Smooth muscle cell (in vitro differentiated cells): ENCODE results near the gene SIL1. TPM values are rescaled to one million over a fixed set of nuclear protein-coding genes. Genes with fewer than 3 reads are reported as not detected.
A peak's percentile ranks its signal among the peaks of the same experiment; 100 is the strongest.

Experiments used
- DNase-seq: peaks from one replicate; lab custom pipeline; 2025; ENCODE audit not compliant: unreplicated experiment; lab: John Stamatoyannopoulos, UW
- H2AFZ ChIP-seq: fragments of 200-600 bp; sonication (generic); 2 replicates; pipeline ENCODE4 v1.6.0; 2016; ENCODE audit warnings: antibody characterized with exemption, low read depth, mild to moderate bottlenecking
- H3F3A ChIP-seq: fragments of 200-600 bp; sonication (generic); 2 replicates; pipeline ENCODE4 v1.6.0; 2017; ENCODE audit warnings: antibody characterized with exemption, low read depth
- H3K27ac ChIP-seq: fragments of 200-600 bp; sonication (generic); 2 replicates; pipeline ENCODE4 v1.5.1; 2016; ENCODE audit warnings: low read depth, mild to moderate bottlenecking
- H3K27me3 ChIP-seq: fragments of 200-600 bp; sonication (generic); 2 replicates; pipeline ENCODE4 v1.6.1; 2016; ENCODE audit warnings: low read depth, mild to moderate bottlenecking
- H3K36me3 ChIP-seq: fragments of 200-600 bp; sonication (generic); 2 replicates; pipeline ENCODE4 v1.5.1; 2016; ENCODE audit warnings: low read depth
- H3K4me1 ChIP-seq: fragments of 200-600 bp; sonication (generic); 2 replicates; pipeline ENCODE4 v1.5.1; 2016; ENCODE audit warnings: low read depth
- H3K4me2 ChIP-seq: fragments of 200-600 bp; sonication (generic); 2 replicates; pipeline ENCODE4 v1.6.0; 2016; ENCODE audit warnings: mild to moderate bottlenecking
- H3K4me3 ChIP-seq: fragments of 200-600 bp; sonication (generic); 2 replicates; pipeline ENCODE4 v1.5.1; 2016; ENCODE audit warnings: mild to moderate bottlenecking
- H3K79me2 ChIP-seq: fragments of 200-600 bp; sonication (generic); 2 replicates; pipeline ENCODE4 v1.6.0; 2016; ENCODE audit warnings: low read depth, mild to moderate bottlenecking
- H3K9ac ChIP-seq: fragments of 200-600 bp; sonication (generic); 2 replicates; pipeline ENCODE4 v1.6.0; 2016; ENCODE audit warnings: low read depth
- H3K9me3 ChIP-seq: fragments of 200-600 bp; sonication (generic); replicated peaks from 2 replicates; pipeline ENCODE4 v1.5.1; 2016; ENCODE audit warnings: low read depth
- H4K20me1 ChIP-seq: fragments of 200-600 bp; sonication (generic); 2 replicates; pipeline ENCODE4 v1.6.0; 2016; ENCODE audit warnings: low read depth
- WGBS: methylation state at CpG from one replicate; pipeline ENCODE4 v1.1.7; 2016; ENCODE audit warnings: low lambda C conversion rate; 5-methylcytosine and 5-hydroxymethylcytosine counted together
- polyA plus RNA-seq: library from polyadenylated mRNA; unstranded; fragments of >200 nt; fragmentation: Nextera tagmentation; extraction: Ambion mirVana; gene quantifications from 2 replicates; pipeline ENCODE4 v1.2.1, GENCODE V29; 2016
- total RNA-seq: library from RNA; depleted of rRNA; stranded (reverse); fragments of >200 nt; gene quantifications from 2 replicates; pipeline ENCODE4 v1.2.3, GENCODE V29; 2014
- TF ChIP-seq, protein P1 (sequence below): fragments of 200-600 bp; sonication (generic); IDR thresholded peaks from 2 replicates; pipeline ENCODE4 v1.5.1; 2017; ENCODE audit warnings: borderline replicate concordance, mild to moderate bottlenecking, antibody characterized with exemption; ENCODE audit not compliant: insufficient read depth, poor library complexity, severe bottlenecking

SIL1 gene
- total and polyA plus RNA-seq, 2 experiments from 2014 or later = 45.5 to 119 TPM

DNA sequence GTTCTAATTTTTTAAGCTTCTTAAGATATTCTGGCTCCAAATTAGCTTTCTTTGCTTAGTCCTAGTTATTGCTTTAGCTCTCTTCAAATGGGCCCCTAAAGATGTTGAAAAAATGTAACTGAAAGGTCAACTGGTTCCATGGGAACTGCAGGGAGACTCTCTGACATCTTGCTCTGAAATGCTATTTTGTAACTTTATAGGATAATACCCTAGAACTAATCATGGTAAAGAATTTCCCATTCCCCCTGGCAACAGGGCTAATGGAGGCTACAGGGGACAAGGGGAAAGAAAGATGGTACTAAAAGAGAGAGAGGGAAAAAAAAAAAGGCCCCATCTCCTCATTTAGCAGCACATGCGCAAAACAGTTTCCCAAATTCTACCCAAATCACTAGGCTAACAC lies 39.4 kb downstream of the SIL1 start:
- Histone ChIP-seq H3K4me1 (no peaks in the 10 kb centered on the region), H3K4me3 (no peak overlapping the region), H3F3A (no peaks in the 10 kb centered on the region), H3K27ac (no peak overlapping the region), H3K4me2 (no peak overlapping the region), H3K79me2 (peaks cover 6% of the 10 kb centered on the region), H3K36me3 (no peaks in the 10 kb centered on the region), H3K9ac (no peak overlapping the region), H2AFZ (no peak overlapping the region), H3K9me3 (no peaks in the 10 kb centered on the region), H4K20me1 (peaks cover 25% of the 10 kb centered on the region), H3K27me3 (no peaks in the 10 kb centered on the region)
- WGBS = 100% methylated on average over 1 of the region's 1 CpG
- TF ChIP-seq, protein P1, sequence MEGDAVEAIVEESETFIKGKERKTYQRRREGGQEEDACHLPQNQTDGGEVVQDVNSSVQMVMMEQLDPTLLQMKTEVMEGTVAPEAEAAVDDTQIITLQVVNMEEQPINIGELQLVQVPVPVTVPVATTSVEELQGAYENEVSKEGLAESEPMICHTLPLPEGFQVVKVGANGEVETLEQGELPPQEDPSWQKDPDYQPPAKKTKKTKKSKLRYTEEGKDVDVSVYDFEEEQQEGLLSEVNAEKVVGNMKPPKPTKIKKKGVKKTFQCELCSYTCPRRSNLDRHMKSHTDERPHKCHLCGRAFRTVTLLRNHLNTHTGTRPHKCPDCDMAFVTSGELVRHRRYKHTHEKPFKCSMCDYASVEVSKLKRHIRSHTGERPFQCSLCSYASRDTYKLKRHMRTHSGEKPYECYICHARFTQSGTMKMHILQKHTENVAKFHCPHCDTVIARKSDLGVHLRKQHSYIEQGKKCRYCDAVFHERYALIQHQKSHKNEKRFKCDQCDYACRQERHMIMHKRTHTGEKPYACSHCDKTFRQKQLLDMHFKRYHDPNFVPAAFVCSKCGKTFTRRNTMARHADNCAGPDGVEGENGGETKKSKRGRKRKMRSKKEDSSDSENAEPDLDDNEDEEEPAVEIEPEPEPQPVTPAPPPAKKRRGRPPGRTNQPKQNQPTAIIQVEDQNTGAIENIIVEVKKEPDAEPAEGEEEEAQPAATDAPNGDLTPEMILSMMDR = no peak
- no peak for DNase-seq

DNA sequence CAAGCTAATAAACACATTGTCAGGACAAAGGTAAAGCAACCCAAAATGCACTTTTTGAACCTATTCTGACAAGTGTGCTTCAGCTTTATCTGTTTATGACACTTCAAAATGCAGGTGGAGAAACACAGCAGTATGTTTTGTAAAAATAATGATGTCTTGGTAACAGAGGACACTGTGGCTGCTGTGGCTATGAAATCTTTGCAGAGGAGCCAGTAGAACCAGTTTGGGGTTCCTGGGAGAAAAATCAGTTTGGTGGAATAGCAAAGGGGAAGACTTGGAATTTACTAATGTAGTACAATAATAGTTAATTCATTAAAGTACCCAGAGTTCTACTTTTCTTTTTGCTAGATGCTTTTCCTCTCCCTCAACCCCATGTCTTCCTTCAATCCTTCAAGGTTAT lies 40.6 kb downstream of the SIL1 start:
- Histone ChIP-seq H3K4me2 (no peak overlapping the region), H3K9ac (no peak overlapping the region), H3F3A (no peaks in the 10 kb centered on the region), H3K36me3 (no peaks in the 10 kb centered on the region), H3K4me1 (no peaks in the 10 kb centered on the region), H2AFZ (no peak overlapping the region), H3K27me3 (no peaks in the 10 kb centered on the region), H4K20me1 (peaks cover 36% of the 10 kb centered on the region), H3K79me2 (peaks cover 6% of the 10 kb centered on the region), H3K27ac (peak overlapping the region; percentile 79), H3K9me3 (no peaks in the 10 kb centered on the region), H3K4me3 (no peak overlapping the region)
- TF ChIP-seq, protein P1 = no peak
- no peak for DNase-seq

DNA sequence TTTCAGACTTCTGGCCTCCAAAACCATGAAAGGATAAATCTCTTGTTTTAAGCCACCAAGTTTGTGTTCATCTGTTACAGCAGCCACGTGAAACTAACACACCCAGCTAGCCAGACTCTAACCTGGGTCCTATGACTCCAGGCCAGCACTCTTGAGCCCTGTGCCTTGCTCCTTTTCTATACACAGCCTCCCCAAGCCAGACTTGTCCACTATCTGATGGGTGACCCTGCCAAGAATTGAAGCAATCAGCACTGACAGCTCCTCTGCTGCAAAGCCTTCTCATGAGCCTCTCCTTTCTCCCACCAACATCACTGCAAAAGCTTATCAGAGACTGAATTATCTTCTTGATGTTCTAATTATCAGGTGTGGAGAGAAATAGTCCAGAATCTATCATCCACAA lies 41.4 kb downstream of the SIL1 start:
- no peak overlapping the region for H2AFZ ChIP-seq
- peaks cover 42% of the 10 kb centered on the region for H4K20me1 ChIP-seq
- no peaks in the 10 kb centered on the region for H3K4me1 ChIP-seq
- DNase-seq = no peak
- H3K9me3 ChIP-seq = no peaks in the 10 kb centered on the region
- no peak overlapping the region for H3K9ac ChIP-seq
- H3F3A ChIP-seq = no peaks in the 10 kb centered on the region
- WGBS = 94% methylated on average over 1 of the region's 1 CpG
- peaks cover 6% of the 10 kb centered on the region for H3K79me2 ChIP-seq
- peak overlapping the region; percentile 79 for H3K27ac ChIP-seq
- no peaks in the 10 kb centered on the region for H3K36me3 ChIP-seq
- TF ChIP-seq, protein P1 = no peak
- no peak overlapping the region for H3K4me3 ChIP-seq
- no peaks in the 10 kb centered on the region for H3K27me3 ChIP-seq
- H3K4me2 ChIP-seq = no peak overlapping the region

DNA sequence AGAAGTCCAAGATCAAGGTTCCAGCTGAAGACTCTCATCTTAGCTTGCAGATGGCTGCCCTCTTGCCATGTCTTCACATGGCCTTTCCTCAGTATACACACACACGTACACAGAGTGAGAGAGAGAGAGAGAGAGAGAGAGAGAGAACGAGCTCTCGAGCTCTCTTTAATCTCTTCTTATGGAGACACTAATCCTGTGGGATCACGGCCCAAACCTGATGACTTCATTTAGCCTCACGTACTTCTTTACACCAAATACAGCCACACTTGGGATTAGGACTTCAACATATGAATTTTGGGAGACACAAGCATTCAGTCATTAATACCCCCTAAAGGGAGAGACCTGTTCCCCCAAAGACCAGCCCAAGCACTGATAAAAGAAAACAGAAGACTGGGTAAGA lies 42.8 kb downstream of the SIL1 start:
- Histone ChIP-seq H3K4me3 (no peak overlapping the region), H3K36me3 (no peaks in the 10 kb centered on the region), H3K27me3 (no peaks in the 10 kb centered on the region), H2AFZ (no peak overlapping the region), H3K79me2 (peaks cover 1% of the 10 kb centered on the region), H3K4me1 (no peaks in the 10 kb centered on the region), H3K27ac (no peak overlapping the region), H3F3A (no peaks in the 10 kb centered on the region), H3K9me3 (no peaks in the 10 kb centered on the region), H3K9ac (no peak overlapping the region), H4K20me1 (peaks cover 55% of the 10 kb centered on the region), H3K4me2 (no peak overlapping the region)
- WGBS = 21% methylated on average over 4 of the region's 5 CpGs
- DNase-seq = no peak
- TF ChIP-seq, protein P1 = no peak
